T-cell (primary cell): ENCODE data around the gene ALG11. TPM values are rescaled to one million over a fixed set of nuclear protein-coding genes. Genes with fewer than 3 reads are reported as not detected.

Source experiments
- ATAC-seq, 4 experiments: fragments of 200-7000 bp in 3 of 4; fragments of 150-1000 bp in 1 of 4; cut with Tn5 transposase; replicated peaks in 1 of 4; 1 replicate in 3 of 4; 2 replicates in 1 of 4; pipeline ENCODE4 v1.10.0; 2021; ENCODE audit warnings: moderate library complexity in 3 of 4, mild to moderate bottlenecking in 2 of 4, moderate number of reproducible peaks in 1 of 4
- CTCF ChIA-PET, 2 donors: fragments of 300-600 bp; sonication (Branson Sonifier 250); formaldehyde crosslinking; loops; one replicate each; lab custom pipeline; 2022; ENCODE audit warnings: antibody characterized with exemption in 2 of 2; lab: Charles Lee
- POLR2A ChIA-PET, 2 donors: fragments of 300-600 bp; sonication (Branson Sonifier 250); formaldehyde crosslinking; loops; one replicate each; lab custom pipeline; 2022; ENCODE audit warnings: antibody characterized with exemption in 2 of 2; lab: Charles Lee
- DNase-seq, 35 experiments: peaks; one replicate each; pipeline versions ENCODE4 v3.0.0 to v3.0.0-alpha.2; 2013 to 2023
- H3K27ac ChIP-seq: one replicate; pipeline ENCODE4 v1.5.1; 2013; ENCODE audit warnings: low read length
- H3K27me3 ChIP-seq, 2 experiments: replicated peaks in 1 of 2; 1 replicate in 1 of 2; 2 replicates in 1 of 2; pipeline versions ENCODE4 v1.6.1 to v1.7.0; 2013; ENCODE audit warnings: low read length in 1 of 2, mixed read lengths in 1 of 2; ENCODE audit not compliant: control insufficient read depth in 2 of 2, insufficient read depth in 2 of 2; ENCODE audit errors: extremely low read depth in 1 of 2
- H3K36me3 ChIP-seq, 2 donors: 1 replicate in 1 of 2; 2 replicates in 1 of 2; pipeline versions ENCODE4 v1.6.1 to v1.7.0; 2013; ENCODE audit warnings: low read length in 1 of 2; ENCODE audit not compliant: control insufficient read depth in 2 of 2, insufficient read depth in 1 of 2; ENCODE audit errors: extremely low read depth in 1 of 2
- H3K4me1 ChIP-seq, 2 experiments: 1 replicate in 1 of 2; 2 replicates in 1 of 2; pipeline versions ENCODE4 v1.6.1 to v1.7.0; 2013; ENCODE audit warnings: low read length in 2 of 2, mixed read lengths in 1 of 2; ENCODE audit not compliant: insufficient read depth in 2 of 2, control insufficient read depth in 1 of 2; ENCODE audit errors: extremely low read depth in 1 of 2
- H3K4me3 ChIP-seq, 2 donors: 1 replicate in 1 of 2; 2 replicates in 1 of 2; pipeline versions ENCODE4 v1.5.1 to v1.7.0; 2013; ENCODE audit warnings: mild to moderate bottlenecking in 2 of 2, low read length in 1 of 2, moderate library complexity in 1 of 2; ENCODE audit not compliant: control insufficient read depth in 1 of 2; ENCODE audit errors: extremely low read depth in 1 of 2
- H3K9me3 ChIP-seq: 2 replicates; pipeline ENCODE4 v1.7.0; 2013
- H3K27ac Mint-ChIP-seq, 2 donors: one replicate each; pipeline ENCODE4 v1.8.0; 2020 to 2021; ENCODE audit warnings: mild to moderate bottlenecking in 2 of 2, mixed read lengths in 2 of 2
- H3K27me3 Mint-ChIP-seq, 2 donors: one replicate each; pipeline ENCODE4 v1.8.0; 2021 to 2022; ENCODE audit warnings: mixed read lengths in 2 of 2
- H3K36me3 Mint-ChIP-seq: one replicate; pipeline ENCODE4 v1.8.0; 2021; ENCODE audit warnings: mixed read lengths
- H3K4me1 Mint-ChIP-seq, 3 donors: one replicate each; pipeline ENCODE4 v1.8.0; 2020 to 2022; ENCODE audit warnings: mixed read lengths in 3 of 3, mild to moderate bottlenecking in 1 of 3
- H3K4me3 Mint-ChIP-seq, 3 donors: one replicate each; pipeline ENCODE4 v1.8.0; 2020 to 2022; ENCODE audit warnings: mild to moderate bottlenecking in 3 of 3, mixed read lengths in 3 of 3, moderate library complexity in 3 of 3
- H3K9me3 Mint-ChIP-seq, 3 donors: one replicate each; pipeline ENCODE4 v1.8.0; 2020 to 2022; ENCODE audit warnings: mixed read lengths in 3 of 3
- WGBS: methylation state at CpG from one replicate; pipeline ENCODE4 v1.1.5; 2013; ENCODE audit warnings: missing lambda C conversion rate; ENCODE audit not compliant: insufficient coverage; 5-methylcytosine and 5-hydroxymethylcytosine counted together
- total RNA-seq, 35 experiments: library from RNA in 6 of 35; stranded (reverse) in 6 of 35; fragments of 120-200 nt in 1 of 35; gene quantifications; one replicate each; pipeline versions ENCODE4 v1.2.1 to v1.2.4 and lab custom pipeline; 2013 to 2026

The ALG11 gene
- total RNA-seq, 5 donors from 2014 or later (not counting 1 experiment from before 2014, with no cell fraction given) = 19.2 to 36.5 (median 32.4) TPM

GRCh38 chr13:52001120-52001731, 11.0 kb upstream of the ALG11 start:
- Histone ChIP-seq H3K9me3 (no peaks in the 10 kb centered on the region), H3K4me1 (no peaks in the 10 kb centered on the region), H3K27me3 (peaks cover 0 to 15% of the 10 kb centered on the region in 2 experiments), H3K4me3 (no peak overlapping the region), H3K36me3 (no peaks in the 10 kb centered on the region), H3K27ac (no peak overlapping the region)
- H3K27me3 Mint-ChIP-seq = peaks cover 12 to 20% of the 10 kb centered on the region in 2 donors
- H3K27ac Mint-ChIP-seq = no peak overlapping the region
- 51% methylated on average over 3 of the region's 3 CpGs for WGBS
- ATAC-seq (peak; percentile 72 to 83 (median 78)), DNase-seq (peak in 2 of 35 experiments; percentile 5 to 58)
- H3K36me3 Mint-ChIP-seq = no peaks in the 10 kb centered on the region
- ChIA-PET POLR2A (no interaction called here), CTCF (interaction anchor here (0.7 to 1.7 kb wide), 5 partner anchors 12 to 449 kb away, joined by 3 to 8 read pairs (median 3); partner anchors contain the start of genes ALG11 (in 1 of the 2) and VPS36 (in 1 of the 2))
- H3K4me3 Mint-ChIP-seq = no peak overlapping the region
- H3K9me3 Mint-ChIP-seq = no peaks in the 10 kb centered on the region
- H3K4me1 Mint-ChIP-seq = peaks cover 0 to 6% (median 0%) of the 10 kb centered on the region in 3 donors

- H3K4me3 ChIP-seq = no peak overlapping the region
- CTCF ChIA-PET = interaction anchor here (0.8 to 1.7 kb wide), 4 partner anchors 10 to 11 kb away, joined by 3 to 8 read pairs (median 3); partner anchors contain the start of gene ALG11 (in 1 of the 2)
- DNase-seq (no peak), ATAC-seq (no peak)
- Mint-ChIP-seq H3K36me3 (no peaks in the 10 kb centered on the region), H3K27ac (no peak overlapping the region), H3K4me1 (peaks cover 0 to 6% (median 0%) of the 10 kb centered on the region in 3 donors), H3K4me3 (no peak overlapping the region), H3K9me3 (no peaks in the 10 kb centered on the region), H3K27me3 (peaks cover 18 to 21% of the 10 kb centered on the region in 2 donors)
- peaks cover 0 to 11% of the 10 kb centered on the region in 2 experiments for H3K27me3 ChIP-seq
- H3K9me3 ChIP-seq = no peaks in the 10 kb centered on the region
- POLR2A ChIA-PET = interaction anchor here in 1 of 2 donors (0.6 kb wide), 1 partner anchor 218 kb away, joined by 6 read pairs; no protein-coding TSS in a partner anchor
- H3K36me3 ChIP-seq = no peaks in the 10 kb centered on the region
- H3K4me1 ChIP-seq = no peaks in the 10 kb centered on the region
- WGBS = 100% methylated on average over 2 of the region's 4 CpGs
- no peak overlapping the region for H3K27ac ChIP-seq
Measured at GRCh38 chr13:52002361-52002760, 9.8 kb upstream of the ALG11 start.

- H3K4me3 ChIP-seq = no peak overlapping the region
- no peaks in the 10 kb centered on the region for H3K9me3 Mint-ChIP-seq
- H3K36me3 Mint-ChIP-seq = no peaks in the 10 kb centered on the region
- H3K4me1 Mint-ChIP-seq = peaks cover 0 to 6% (median 0%) of the 10 kb centered on the region in 3 donors
- peaks cover 17 to 23% of the 10 kb centered on the region in 2 donors for H3K27me3 Mint-ChIP-seq
- H3K4me1 ChIP-seq = no peaks in the 10 kb centered on the region
- H3K27ac Mint-ChIP-seq = no peak overlapping the region
- H3K27me3 ChIP-seq = peaks cover 0 to 9% of the 10 kb centered on the region in 2 experiments
- H3K4me3 Mint-ChIP-seq = no peak overlapping the region
- ChIA-PET CTCF (no interaction called here), POLR2A (interaction anchor here in 1 of 2 donors (0.7 kb wide), 1 partner anchor 561 kb away, joined by 3 read pairs; no protein-coding TSS in a partner anchor)
- H3K27ac ChIP-seq = no peak overlapping the region
- ATAC-seq (no peak), DNase-seq (no peak)
- 80% methylated on average over 1 of the region's 4 CpGs for WGBS
- H3K9me3 ChIP-seq = no peaks in the 10 kb centered on the region
- no peaks in the 10 kb centered on the region for H3K36me3 ChIP-seq
Measured at GRCh38 chr13:52003541-52003940, 8.7 kb upstream of the ALG11 start.

- no peak for ATAC-seq
- CTCF ChIA-PET = interaction anchor here in 1 of 2 donors (0.6 kb wide), 1 partner anchor 157 kb away, joined by 3 read pairs; no protein-coding TSS in a partner anchor
- H3K4me3 Mint-ChIP-seq = no peak overlapping the region
- DNase-seq = no peak
- no peak overlapping the region for H3K27ac Mint-ChIP-seq
- Histone ChIP-seq H3K4me1 (no peaks in the 10 kb centered on the region), H3K36me3 (no peaks in the 10 kb centered on the region), H3K27ac (no peak overlapping the region), H3K4me3 (no peak overlapping the region), H3K27me3 (peaks cover 0 to 6% of the 10 kb centered on the region in 2 experiments), H3K9me3 (no peaks in the 10 kb centered on the region)
- 79% methylated on average over 7 of the region's 7 CpGs for WGBS
- H3K4me1 Mint-ChIP-seq = peaks cover 0 to 6% (median 0%) of the 10 kb centered on the region in 3 donors
- H3K9me3 Mint-ChIP-seq = no peaks in the 10 kb centered on the region
- H3K36me3 Mint-ChIP-seq = no peaks in the 10 kb centered on the region
- POLR2A ChIA-PET = interaction anchor here in 1 of 2 donors (0.6 kb wide), 1 partner anchor 95 kb away, joined by 3 read pairs; no protein-coding TSS in a partner anchor
- peaks cover 17 to 25% of the 10 kb centered on the region in 2 donors for H3K27me3 Mint-ChIP-seq
Measured at GRCh38 chr13:52004511-52005170, 7.6 kb upstream of the ALG11 start.

- no peaks in the 10 kb centered on the region for H3K9me3 ChIP-seq
- H3K4me3 Mint-ChIP-seq = no peak overlapping the region
- no peak overlapping the region for H3K27ac Mint-ChIP-seq
- H3K36me3 Mint-ChIP-seq = no peaks in the 10 kb centered on the region
- H3K27ac ChIP-seq = no peak overlapping the region
- H3K9me3 Mint-ChIP-seq = no peaks in the 10 kb centered on the region
- peaks cover 3 to 9% (median 5%) of the 10 kb centered on the region in 3 donors for H3K4me1 Mint-ChIP-seq
- H3K36me3 ChIP-seq = no peaks in the 10 kb centered on the region
- ChIA-PET CTCF (no interaction called here), POLR2A (no interaction called here)
- H3K27me3 ChIP-seq = peaks cover 0 to 5% of the 10 kb centered on the region in 2 experiments
- WGBS = 90% methylated on average over 9 of the region's 13 CpGs
- DNase-seq (no peak), ATAC-seq (no peak)
- no peak overlapping the region for H3K4me3 ChIP-seq
- peaks cover 18 to 29% of the 10 kb centered on the region in 2 donors for H3K27me3 Mint-ChIP-seq
- peaks cover 0 to 3% of the 10 kb centered on the region in 2 experiments for H3K4me1 ChIP-seq
Measured at GRCh38 chr13:52005841-52006522, 6.2 kb upstream of the ALG11 start.
